Measurements from ENCODE around the gene IFI30. TPM values are rescaled to one million over a fixed set of nuclear protein-coding genes. Genes with fewer than 3 reads are reported as not detected.
A peak's percentile ranks its signal among the peaks of the same experiment; 100 is the strongest.

Gene IFI30
- polyA plus RNA-seq, 1 of the 3 experiments (the other 2 are of a cell fraction) = 11.6 TPM

GRCh38 chr19:18203408-18203862 lies 29.8 kb downstream of the IFI30 start:
- WGBS (ENCODE audit: low lambda C conversion rate) = 0% methylated on average over 8 of the region's 38 CpGs
- Histone ChIP-seq H3K27me3 (ENCODE audit: insufficient read depth) (no peaks in the 10 kb centered on the region), H3K4me1 (ENCODE audit: control insufficient read depth in 1 of 2, insufficient read depth in 2 of 2, low read depth in 1 of 2, low read length in 1 of 2) (peaks cover 4 to 20% of the 10 kb centered on the region in 2 experiments; a peak in 2 of 4 replicates), H3K79me2 (ENCODE audit: insufficient read depth) (no peaks in the 10 kb centered on the region), H3K9ac (peak overlapping the region; percentile 45), H3K36me3 (replicated peaks in 1 of 2; ENCODE audit: control insufficient read depth in 1 of 2, insufficient read depth in 2 of 2, low read length in 1 of 2) (peaks cover 0 to 2% of the 10 kb centered on the region in 2 experiments), H3F3A (replicated peaks; ENCODE audit: insufficient read depth) (no peaks in the 10 kb centered on the region), H3K9me2 (no peaks in the 10 kb centered on the region), H2AFZ (ENCODE audit: low read depth) (peak overlapping the region; percentile 71), H3K9me3 (no peaks in the 10 kb centered on the region), H3K27ac (ENCODE audit: low read depth in 2 of 2, low read length in 1 of 2) (peak overlapping the region in 1 of 2 experiments; percentile 63; a peak in 2 of 4 replicates), H3K4me2 (peak overlapping the region; percentile 94), H3K4me3 (ENCODE audit: low read depth in 2 of 2, low read length in 1 of 2) (peak overlapping the region; percentile 71 to 82), H4K20me1 (ENCODE audit: insufficient read depth) (no peaks in the 10 kb centered on the region)
- TF ChIP-seq SIN3A (IDR thresholded peaks at IDR 0.05; ENCODE audit: borderline replicate concordance, low read depth, low read length) (0 out of 2 replicates have a peak, but pooled peaks have one; percentile 5), SMC3 (IDR thresholded peaks at IDR 0.05; ENCODE audit: low read depth, low read length) (no peak), REST (IDR thresholded peaks at IDR 0.05; ENCODE audit: low read depth, low read length) (no peak), USF1 (IDR thresholded peaks at IDR 0.05; ENCODE audit: borderline replicate concordance, low read depth) (no peak), NRF1 (IDR thresholded peaks at IDR 0.05; ENCODE audit: low read depth, low read length) (peak; percentile 64), TAF1 (IDR thresholded peaks at IDR 0.05; ENCODE audit: borderline replicate concordance, low read depth, low read length) (no peak)
- POLR2A ChIA-PET = interaction anchor here (1.3 to 2.1 kb wide), 3 partner anchors 9 to 76 kb away, joined by 3 to 5 read pairs (median 3); partner anchors contain the start of gene MPV17L2
- DNase-seq = peak; percentile 69
- CTCF ChIA-PET = interaction anchor here (0.6 to 20.7 kb wide), 11 partner anchors 11 to 196 kb away, joined by 3 to 505 read pairs (median 6); partner anchors contain the start of genes ARRDC2, JUND, MPV17L2 and PDE4C

GRCh38 chr19:18203863-18204393 lies 30.3 kb downstream of the IFI30 start, which contains the start of gene RAB3A:
Gene RAB3A, minus strand, starts transcription at chr19:18204042. Its CDS starts 1,302 bp downstream, at chr19:18202740.
- H3K4me3 ChIP-seq (ENCODE audit: low read depth in 2 of 2, low read length in 1 of 2) = peak within 1 kb of the TSS; percentile 71 to 82
- peaks cover 4 to 20% of the 10 kb centered on the region in 2 experiments; a peak in 2 of 4 replicates for H3K4me1 ChIP-seq (ENCODE audit: control insufficient read depth in 1 of 2, insufficient read depth in 2 of 2, low read depth in 1 of 2, low read length in 1 of 2)
- peaks cover 0 to 2% of the 10 kb centered on the region in 2 experiments for H3K36me3 ChIP-seq (replicated peaks in 1 of 2; ENCODE audit: control insufficient read depth in 1 of 2, insufficient read depth in 2 of 2, low read length in 1 of 2)
- peak; percentile 96 for DNase-seq
- peak within 1 kb of the TSS; percentile 96 for H3K4me2 ChIP-seq
- H3K9ac ChIP-seq = peak within 1 kb of the TSS; percentile 79
- WGBS (ENCODE audit: low lambda C conversion rate) = 0% methylated on average over 13 of the region's 50 CpGs
- H2AFZ ChIP-seq (ENCODE audit: low read depth) = peak within 1 kb of the TSS; percentile 76
- POLR2A ChIA-PET = interaction anchor here (0.8 to 2.1 kb wide), 5 partner anchors 9 to 76 kb away, joined by 3 to 5 read pairs (median 3); partner anchors contain the start of gene MPV17L2
- H3K27me3 ChIP-seq (ENCODE audit: insufficient read depth) = no peaks in the 10 kb centered on the region
- H3K9me3 ChIP-seq = no peaks in the 10 kb centered on the region
- no peaks in the 10 kb centered on the region for H3K79me2 ChIP-seq (ENCODE audit: insufficient read depth)
- no peaks in the 10 kb centered on the region for H3K9me2 ChIP-seq
- H3K27ac ChIP-seq (ENCODE audit: low read depth in 2 of 2, low read length in 1 of 2) = peak within 1 kb of the TSS; percentile 85 to 93
- CTCF ChIA-PET = interaction anchor here (0.6 to 20.7 kb wide), 12 partner anchors 11 to 196 kb away, joined by 3 to 505 read pairs (median 6); partner anchors contain the start of genes ARRDC2, JUND, MPV17L2 and PDE4C
- no peaks in the 10 kb centered on the region for H4K20me1 ChIP-seq (ENCODE audit: insufficient read depth)
- H3F3A ChIP-seq (replicated peaks; ENCODE audit: insufficient read depth) = no peaks in the 10 kb centered on the region
- no peak for TF ChIP-seq RCOR1 (IDR thresholded peaks at IDR 0.05; ENCODE audit: low read length)
- TF ChIP-seq MXI1 (IDR thresholded peaks at IDR 0.05; ENCODE audit: low read depth, low read length) = peak; percentile 56; the same call in 1 of the 2 replicates
- TF ChIP-seq TEAD4 (IDR thresholded peaks at IDR 0.05; ENCODE audit: borderline replicate concordance, insufficient read depth) = no peak
- no peak for TF ChIP-seq MAX (IDR thresholded peaks at IDR 0.05; ENCODE audit: low read depth)
- no peak for TF ChIP-seq FOXJ3 (CRISPR knock-in tag; IDR thresholded peaks at IDR 0.05)
- TF ChIP-seq NRF1 (IDR thresholded peaks at IDR 0.05; ENCODE audit: low read depth, low read length) = peak; percentile 53
- no peak for TF ChIP-seq EZH2phosphoT487 (IDR thresholded peaks at IDR 0.05; ENCODE audit: borderline replicate concordance, low read depth)
- TF ChIP-seq ELF1 (IDR thresholded peaks at IDR 0.05) = no peak
- no peak for TF ChIP-seq GATA2 (CRISPR knock-in tag; IDR thresholded peaks at IDR 0.05)
- TF ChIP-seq CHD2 (IDR thresholded peaks at IDR 0.05; ENCODE audit: low read length, partially characterized antibody) = peak; percentile 95
- no peak for TF ChIP-seq SIN3A (IDR thresholded peaks at IDR 0.05; ENCODE audit: borderline replicate concordance, low read depth, low read length)
- TF ChIP-seq ZBTB33 (IDR thresholded peaks at IDR 0.05; ENCODE audit: borderline replicate concordance, low read depth) = no peak
- no peak for TF ChIP-seq RXRA (IDR thresholded peaks at IDR 0.05; ENCODE audit: borderline replicate concordance, low read depth)
- peak; percentile 27; the same call in 1 of the 2 replicates for TF ChIP-seq RFX5 (IDR thresholded peaks at IDR 0.05; ENCODE audit: low read length)

All from SK-N-SH (cell line).